Renal cortical epithelial cell (primary cell): ENCODE measurements around the gene PLOD2. TPM values are rescaled to one million over a fixed set of nuclear protein-coding genes. Genes with fewer than 3 reads are reported as not detected.

ENCODE experiments used
- DNase-seq: peaks from one replicate; pipeline ENCODE4 v3.0.0-alpha.2; 2011; ENCODE audit warnings: low read depth
- total RNA-seq: library from RNA; depleted of rRNA; stranded (reverse); fragments of >200 nt; gene quantifications from 2 replicates; pipeline ENCODE4 v1.2.3, GENCODE V29; 2014

PLOD2 gene
- total RNA-seq, 1 donor from 2014 or later, result 348 TPM

GRCh38 chr3:146100180-146100579 lies 60.8 kb downstream of the PLOD2 start:
- DNase-seq, result no peak

- no peak for DNase-seq
Observed at GRCh38 chr3:146099316-146099715, 61.7 kb downstream of the PLOD2 start.

DNA sequence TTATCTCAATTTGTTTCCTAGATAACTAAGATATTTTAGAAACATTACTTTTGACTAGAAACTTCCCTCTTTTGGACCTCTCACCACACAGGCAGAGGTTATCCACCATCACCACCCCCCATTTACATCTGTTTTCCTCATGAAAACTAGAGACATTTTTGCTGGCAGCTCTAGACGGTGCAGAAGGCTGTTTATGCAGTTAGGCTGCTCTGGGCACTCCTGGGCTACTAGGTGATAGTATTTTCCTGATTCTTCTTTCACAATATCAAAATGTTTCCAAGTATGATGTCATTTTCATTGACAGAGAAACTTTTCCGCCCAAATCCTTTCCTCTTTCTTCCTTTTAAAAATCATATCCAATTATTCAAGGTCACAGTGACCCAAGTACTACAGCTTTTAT lies 67.1 kb downstream of the PLOD2 start:
- DNase-seq, result peak; percentile 33

DNA sequence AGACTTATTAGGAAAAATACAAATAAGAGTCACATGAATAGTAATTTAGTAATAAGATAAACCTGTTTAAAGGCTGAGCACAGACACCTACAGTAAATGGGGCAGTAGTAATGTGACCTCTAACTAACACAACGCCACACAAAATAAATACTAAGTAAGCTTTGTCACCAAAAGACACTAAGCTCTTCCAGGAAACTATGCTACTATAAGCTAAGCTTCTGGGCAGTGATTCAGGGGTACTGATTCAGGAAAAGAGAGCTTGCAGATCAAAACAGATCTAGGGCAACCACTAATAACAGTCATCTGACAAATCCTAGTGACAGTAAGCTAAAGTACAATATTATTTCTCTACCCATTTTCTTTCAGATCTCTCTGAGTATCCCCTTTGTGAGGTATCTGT lies 68.8 kb downstream of the PLOD2 start:
- DNase-seq, result peak; percentile 79

- DNase-seq, result peak; percentile 84
Observed at GRCh38 chr3:146091397-146091796, 69.6 kb downstream of the PLOD2 start.

GRCh38 chr3:146090521-146090920 lies 70.5 kb downstream of the PLOD2 start:
- DNase-seq, result no peak

- DNase-seq, result no peak
Observed at GRCh38 chr3:146088840-146089239, 72.1 kb downstream of the PLOD2 start.

- DNase-seq, result no peak
Observed at GRCh38 chr3:146087116-146087515, 73.9 kb downstream of the PLOD2 start.

DNA sequence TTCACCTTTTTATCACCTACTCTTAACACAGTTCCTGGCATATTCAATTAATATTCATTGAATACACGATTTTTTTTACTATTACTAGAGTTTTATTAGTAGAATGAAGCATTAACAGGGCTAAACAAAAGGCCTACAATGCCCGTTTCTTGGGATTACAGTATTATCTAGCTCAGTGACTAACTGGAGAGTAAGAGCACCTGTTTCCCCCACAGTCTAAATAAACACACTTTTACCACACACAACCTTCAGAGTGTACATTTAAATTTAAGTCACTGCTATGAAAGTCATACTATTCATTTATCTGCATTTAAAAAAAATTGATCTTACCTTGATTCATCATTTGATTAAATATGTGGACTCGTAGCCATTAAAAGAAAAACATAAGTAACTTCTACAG lies 74.8 kb downstream of the PLOD2 start:
- no peak for DNase-seq

- DNase-seq, result no peak
Observed at GRCh38 chr3:146085678-146086077, 75.3 kb downstream of the PLOD2 start.

GRCh38 chr3:146080578-146080977 lies 80.4 kb downstream of the PLOD2 start:
- DNase-seq, result no peak

- DNase-seq, result no peak
Observed at GRCh38 chr3:146078031-146078430, 83.0 kb downstream of the PLOD2 start.

GRCh38 chr3:146077181-146077580 lies 83.8 kb downstream of the PLOD2 start:
- no peak for DNase-seq

- DNase-seq, result no peak
Observed at GRCh38 chr3:146072824-146073223, 88.2 kb downstream of the PLOD2 start.

GRCh38 chr3:146072061-146072460 lies 88.9 kb downstream of the PLOD2 start:
- DNase-seq, result no peak

DNA sequence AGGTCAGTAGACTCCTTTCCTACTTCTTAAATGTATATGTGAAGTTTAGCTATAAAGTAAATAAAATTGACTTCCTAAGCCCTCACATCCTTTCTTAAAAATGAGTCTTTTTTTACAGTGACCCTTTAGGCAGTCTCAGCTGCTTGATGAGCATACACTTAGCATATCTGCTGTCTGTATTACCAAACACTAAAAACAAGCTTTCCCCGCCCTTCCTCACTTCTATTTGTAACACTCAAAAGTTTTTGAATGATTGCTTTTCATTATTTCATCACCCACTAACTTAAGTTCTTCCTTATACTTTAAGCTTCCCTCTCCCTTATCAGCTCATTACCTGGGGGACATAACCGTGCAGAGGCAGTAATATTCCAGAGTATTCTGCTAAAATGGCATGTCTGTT lies 89.4 kb downstream of the PLOD2 start:
- DNase-seq, result no peak

DNA sequence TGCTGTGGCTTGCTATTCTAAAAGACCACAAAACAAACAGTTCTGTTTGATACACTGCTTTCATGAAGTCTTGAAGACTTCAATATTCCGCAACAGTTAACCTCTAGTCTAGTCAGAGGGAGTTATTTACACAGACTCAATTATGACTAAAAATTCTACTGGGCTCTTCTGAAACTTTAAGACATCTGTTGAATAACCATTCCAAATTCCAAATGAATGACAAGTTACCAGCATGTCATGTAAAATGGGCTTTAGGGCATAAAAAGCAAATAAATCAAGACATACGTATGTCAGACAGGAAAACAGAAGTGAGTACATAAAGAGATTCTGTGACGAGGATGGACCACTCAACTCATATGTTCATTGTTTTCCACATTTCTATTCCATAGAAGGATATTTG lies 93.9 kb downstream of the PLOD2 start:
- peak; percentile 77 for DNase-seq

DNA sequence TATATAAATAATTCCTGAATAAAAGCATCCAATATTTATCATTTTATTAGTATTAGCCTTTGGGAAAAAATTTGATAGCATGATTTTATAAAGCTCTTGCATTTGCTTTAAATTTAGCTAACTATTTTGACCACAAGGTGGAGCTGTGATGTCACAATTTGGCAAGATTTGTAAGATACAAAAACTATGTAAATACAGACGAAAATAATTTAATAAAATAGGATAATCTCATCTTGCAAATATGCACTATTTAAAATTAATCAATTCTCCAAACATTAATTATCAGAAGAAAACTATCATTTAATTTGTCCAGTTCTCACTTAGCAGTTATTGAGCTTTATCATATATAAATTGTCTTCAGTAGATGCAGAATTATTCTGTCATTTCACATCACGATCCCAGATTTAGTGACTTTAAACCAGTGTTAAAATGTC lies 95.4 kb downstream of the PLOD2 start:
- peak; percentile 71 for DNase-seq

- no peak for DNase-seq
Observed at GRCh38 chr3:146058241-146058640, 102.7 kb downstream of the PLOD2 start.

DNA sequence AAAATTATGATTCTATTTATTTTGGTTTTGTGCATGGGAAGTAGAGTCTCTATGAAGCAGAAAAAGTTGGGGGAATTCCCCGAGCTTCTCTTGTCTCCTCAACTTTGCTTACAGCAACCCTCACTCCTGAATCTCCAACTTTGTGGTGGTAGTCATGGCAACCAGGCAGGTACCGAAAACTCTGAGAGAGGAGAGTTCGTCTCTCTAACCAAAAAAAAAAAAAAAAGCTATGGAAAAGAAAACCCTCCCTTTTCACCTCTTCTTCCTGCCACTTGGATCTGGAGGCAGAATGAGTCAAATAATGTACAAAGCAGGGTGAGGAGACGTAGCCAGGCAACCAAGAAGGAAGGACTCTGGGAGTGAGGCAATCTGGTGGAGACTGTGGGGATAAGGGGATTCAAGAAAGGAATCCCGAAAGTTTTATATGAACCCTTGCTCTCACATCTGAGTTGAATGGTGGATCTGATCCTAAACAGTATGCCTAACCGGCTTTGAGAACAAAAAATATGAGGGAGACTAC lies 108.1 kb downstream of the PLOD2 start:
- DNase-seq, result no peak

GRCh38 chr3:146052056-146052790 lies 108.8 kb downstream of the PLOD2 start:
- no peak for DNase-seq

DNA sequence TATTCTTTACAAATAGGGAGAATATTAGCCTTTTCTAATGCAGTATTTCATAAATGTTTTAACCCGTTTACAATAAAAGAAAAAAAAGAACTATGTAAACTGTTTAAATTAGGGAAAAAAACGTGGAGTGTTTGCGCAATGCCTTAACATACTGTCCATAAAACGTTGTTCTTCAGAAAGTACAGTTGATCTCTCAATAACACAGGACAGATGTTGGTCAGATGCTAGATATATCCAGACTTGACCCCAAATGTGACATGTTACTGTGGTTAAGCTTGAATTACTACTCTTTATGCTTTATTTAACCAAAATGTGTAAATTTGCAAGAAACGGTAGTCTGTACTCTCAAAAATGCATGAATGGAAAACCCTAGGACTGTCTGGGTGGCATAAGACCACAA lies 110.3 kb downstream of the PLOD2 start:
- DNase-seq, result no peak

DNA sequence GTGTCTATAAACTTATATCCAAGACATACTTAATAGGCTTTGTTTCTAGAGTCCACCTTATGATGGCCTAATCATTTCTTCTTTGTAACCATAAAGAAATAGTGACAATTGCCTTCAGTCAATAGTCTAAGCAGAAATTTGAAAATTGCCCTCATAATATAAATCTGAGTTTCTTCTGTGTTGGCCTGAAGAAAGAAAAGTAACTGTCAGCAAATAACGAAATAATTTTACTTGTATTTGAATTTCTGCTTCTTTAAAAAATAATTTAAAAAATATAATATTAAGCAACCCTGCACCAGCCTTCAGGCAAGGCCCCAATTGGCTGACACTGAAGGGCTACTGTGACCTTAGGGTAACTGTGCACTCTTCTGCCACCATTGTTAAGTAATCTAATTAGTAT lies 113.5 kb downstream of the PLOD2 start:
- no peak for DNase-seq

DNA sequence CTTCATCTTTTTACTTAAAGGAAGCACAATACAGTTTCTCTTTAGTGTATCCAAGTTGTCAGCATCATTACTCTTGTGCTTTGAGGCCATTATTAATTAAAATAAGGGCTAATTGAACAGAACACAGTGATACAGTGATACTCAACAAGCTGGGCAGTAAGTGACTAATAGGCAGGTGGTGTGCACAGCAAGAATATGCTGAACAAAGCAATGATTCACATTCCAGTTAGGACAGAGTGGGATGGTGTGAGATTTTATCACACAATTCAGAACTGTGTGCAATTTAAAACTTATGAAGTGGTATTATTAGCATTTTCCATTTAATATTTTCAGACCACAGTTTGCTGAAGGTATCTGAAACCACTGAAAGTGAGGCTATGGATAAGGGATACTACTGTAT lies 116.9 kb downstream of the PLOD2 start:
- peak; percentile 25 for DNase-seq
